H1 (cell line): ENCODE results near the gene MSL1. TPM values are rescaled to one million over a fixed set of nuclear protein-coding genes. Genes with fewer than 3 reads are reported as not detected.

Source experiments
- CTCF ChIA-PET: fragments of 300-600 bp; sonication (Branson Sonifier 250); formaldehyde crosslinking; loops from one replicate; lab custom pipeline; 2021; ENCODE audit not compliant: partially characterized antibody; lab: Charles Lee
- POLR2A ChIA-PET: fragments of 300-600 bp; sonication (Branson Sonifier 250); formaldehyde crosslinking; loops from one replicate; lab custom pipeline; 2021; ENCODE audit warnings: inconsistent platforms; ENCODE audit not compliant: partially characterized antibody; lab: Charles Lee
- DNase-seq, 2 experiments: peaks; one replicate each; pipeline versions ENCODE4 v3.0.0 to v3.0.0-alpha.2; 2010 to 2022; ENCODE audit warnings: low spot score in 2 of 2, low read depth in 1 of 2, mixed read lengths in 1 of 2
- FAIRE-seq: peaks from 2 replicates; lab custom pipeline; 2011; peaks lifted over from hg19 to GRCh38; lab: Jason Lieb, UNC
- H2AFZ ChIP-seq: 2 replicates; pipeline ENCODE4 v1.8.1; 2012; ENCODE audit warnings: low read length, inconsistent platforms
- H2AK5ac ChIP-seq: 2 replicates; pipeline ENCODE4 v1.6.1; 2013; ENCODE audit warnings: low read depth, low read length
- H2BK120ac ChIP-seq: replicated peaks from 2 replicates; pipeline ENCODE3; 2013; ENCODE audit warnings: low read depth, low read length, inconsistent platforms
- H2BK12ac ChIP-seq: 2 replicates; pipeline ENCODE4 v1.6.1; 2013; ENCODE audit warnings: low read depth, low read length
- H2BK15ac ChIP-seq: 2 replicates; pipeline ENCODE4 v1.6.1; 2013; ENCODE audit warnings: low read length
- H2BK20ac ChIP-seq: 2 replicates; pipeline ENCODE4 v1.6.1; 2013; ENCODE audit warnings: low read length
- H2BK5ac ChIP-seq: 2 replicates; pipeline ENCODE4 v1.6.1; 2013; ENCODE audit warnings: low read depth, low read length
- H3K14ac ChIP-seq: 2 replicates; pipeline ENCODE4 v1.6.1; 2013; ENCODE audit warnings: inconsistent platforms; ENCODE audit not compliant: insufficient read length
- H3K18ac ChIP-seq: 2 replicates; pipeline ENCODE4 v1.6.1; 2013; ENCODE audit warnings: low read length; ENCODE audit errors: extremely low read depth
- H3K23ac ChIP-seq: 2 replicates; pipeline ENCODE4 v1.6.1; 2013; ENCODE audit warnings: inconsistent platforms; ENCODE audit not compliant: insufficient read length
- H3K23me2 ChIP-seq: 2 replicates; pipeline ENCODE4 v1.6.1; 2013; ENCODE audit warnings: low read depth, low read length
- H3K27ac ChIP-seq: 2 replicates; pipeline ENCODE4 v1.6.1; 2011; ENCODE audit warnings: low read depth, low read length, inconsistent platforms
- H3K27me3 ChIP-seq, 4 experiments: replicated peaks in 1 of 4; 1 replicate in 1 of 4; 2 replicates in 3 of 4; pipeline versions ENCODE4 v1.6.1 to v1.8.1; 2011 to 2013; ENCODE audit warnings: low read length in 3 of 4, mild to moderate bottlenecking in 3 of 4, inconsistent platforms in 2 of 4, mixed read lengths in 2 of 4, moderate library complexity in 1 of 4; ENCODE audit not compliant: control insufficient read depth in 3 of 4, insufficient read depth in 3 of 4; ENCODE audit errors: extremely low read depth in 1 of 4
- H3K36me3 ChIP-seq, 4 experiments: 2 replicates each; pipeline versions ENCODE4 v1.6.1 to v1.8.1; 2011 to 2013; ENCODE audit warnings: mild to moderate bottlenecking in 4 of 4, low read length in 3 of 4, moderate library complexity in 2 of 4, control low read depth in 1 of 4, inconsistent platforms in 1 of 4; ENCODE audit not compliant: insufficient read depth in 4 of 4, control insufficient read depth in 2 of 4
- H3K4ac ChIP-seq: replicated peaks from 2 replicates; pipeline ENCODE3; 2013; ENCODE audit warnings: low read length, low read depth, mixed read lengths, inconsistent platforms; ENCODE audit not compliant: insufficient read length
- H3K4me1 ChIP-seq, 4 experiments: replicated peaks in 1 of 4; 1 replicate in 1 of 4; 2 replicates in 3 of 4; pipeline versions ENCODE4 v1.6.1 to v1.8.1; 2011 to 2013; ENCODE audit warnings: low read length in 3 of 4, inconsistent platforms in 2 of 4, mixed read lengths in 1 of 4; ENCODE audit not compliant: insufficient read depth in 4 of 4, control insufficient read depth in 3 of 4
- H3K4me2 ChIP-seq, 2 experiments: 2 replicates each; pipeline versions ENCODE4 v1.6.1 to v1.8.1; 2011 to 2013; ENCODE audit warnings: low read depth in 2 of 2, low read length in 2 of 2, control low read depth in 1 of 2, inconsistent platforms in 1 of 2, mild to moderate bottlenecking in 1 of 2; ENCODE audit not compliant: insufficient read depth in 1 of 2
- H3K4me3 ChIP-seq, 4 experiments: fragments of 200-600, 300-600 bp in 1 of 4; sonication (generic), shearing (Covaris generic), sonication (Bioruptor Twin) in 1 of 4; 2 replicates each; pipeline versions ENCODE4 v1.5.1 to v1.8.1; 2011 to 2016; ENCODE audit warnings: low read length in 4 of 4, low read depth in 3 of 4, control low read depth in 2 of 4, inconsistent platforms in 2 of 4, mild to moderate bottlenecking in 2 of 4, mixed read lengths in 1 of 4, moderate library complexity in 1 of 4; ENCODE audit not compliant: insufficient read depth in 2 of 4; ENCODE audit errors: extremely low read depth in 1 of 4
- H3K56ac ChIP-seq: replicated peaks from 2 replicates; pipeline ENCODE3; 2013; ENCODE audit warnings: low read depth, mild to moderate bottlenecking, mixed read lengths, low read length, inconsistent platforms; ENCODE audit not compliant: insufficient read length
- H3K79me1 ChIP-seq: 2 replicates; pipeline ENCODE4 v1.6.1; 2013; ENCODE audit warnings: low read depth, low read length, control low read depth
- H3K79me2 ChIP-seq, 2 experiments: 2 replicates each; pipeline versions ENCODE4 v1.6.1 to v1.8.1; 2012 to 2013; ENCODE audit warnings: low read length in 2 of 2, mild to moderate bottlenecking in 2 of 2, inconsistent platforms in 1 of 2; ENCODE audit not compliant: insufficient read depth in 2 of 2, control insufficient read depth in 1 of 2
- H3K9ac ChIP-seq, 4 experiments: replicated peaks in 1 of 4; 1 replicate in 1 of 4; 2 replicates in 3 of 4; pipeline versions ENCODE4 v1.6.1 to v1.8.1; 2011 to 2013; ENCODE audit warnings: low read depth in 3 of 4, low read length in 3 of 4, control low read depth in 2 of 4, mild to moderate bottlenecking in 2 of 4, moderate library complexity in 2 of 4, inconsistent platforms in 1 of 4; ENCODE audit errors: extremely low read depth in 1 of 4
- H3K9me3 ChIP-seq, 2 experiments: 2 replicates each; pipeline versions ENCODE4 v1.6.1 to v1.8.1; 2012 to 2013; ENCODE audit warnings: mild to moderate bottlenecking in 2 of 2, moderate library complexity in 2 of 2, control low read depth in 1 of 2, inconsistent platforms in 1 of 2, low read depth in 1 of 2, low read length in 1 of 2, mixed read lengths in 1 of 2; ENCODE audit not compliant: insufficient read depth in 2 of 2
- H4K20me1 ChIP-seq, 2 experiments: replicated peaks in 1 of 2; 2 replicates each; pipeline versions ENCODE3 to v1.8.1; 2011 to 2013; ENCODE audit warnings: inconsistent platforms in 2 of 2, low read length in 2 of 2, mild to moderate bottlenecking in 1 of 2; ENCODE audit not compliant: insufficient read depth in 2 of 2, control insufficient read depth in 1 of 2
- H4K5ac ChIP-seq: 2 replicates; pipeline ENCODE4 v1.6.1; 2013; ENCODE audit warnings: low read length, low read depth, mixed read lengths, inconsistent platforms; ENCODE audit not compliant: insufficient read length
- H4K8ac ChIP-seq: 2 replicates; pipeline ENCODE4 v1.8.0; 2013; ENCODE audit warnings: mild to moderate bottlenecking, moderate library complexity, low read length, inconsistent platforms; ENCODE audit not compliant: insufficient read depth; ENCODE audit errors: extremely low read depth
- H4K91ac ChIP-seq: replicated peaks from 2 replicates; pipeline ENCODE3; 2013; ENCODE audit warnings: low read length, mixed read lengths, inconsistent platforms; ENCODE audit not compliant: insufficient read length
- CEBPB ChIP-seq: IDR thresholded peaks from 2 replicates; pipeline ENCODE4 v1.6.1; 2012; ENCODE audit warnings: low read depth, low read length
- CHD1 ChIP-seq: IDR thresholded peaks from 2 replicates; pipeline ENCODE4 v1.6.1; 2012; ENCODE audit warnings: low read depth, low read length, improper control_type of control experiment
- GTF2F1 ChIP-seq: IDR thresholded peaks from 2 replicates; pipeline ENCODE4 v1.6.1; 2012; ENCODE audit warnings: low read depth, low read length, improper control_type of control experiment, borderline replicate concordance
- POLR2A ChIP-seq, 2 experiments: IDR thresholded peaks; 1 replicate in 1 of 2; 2 replicates in 1 of 2; pipeline ENCODE4 v1.6.1; 2011; ENCODE audit warnings: low read depth in 2 of 2, low read length in 2 of 2, mild to moderate bottlenecking in 2 of 2; ENCODE audit errors: control extremely low read depth in 1 of 2
- POLR2AphosphoS5 ChIP-seq: IDR thresholded peaks from 2 replicates; pipeline ENCODE4 v1.6.1; 2011; ENCODE audit warnings: low read depth, low read length
- WGBS, 2 experiments: shearing (Covaris generic) in 1 of 2; methylation state at CpG; one replicate each; pipeline versions ENCODE4 v1.1.6 to v1.1.7; 2013 to 2015; ENCODE audit warnings: low lambda C conversion rate in 2 of 2, mixed read lengths in 2 of 2, inconsistent platforms in 1 of 2, low coverage in 1 of 2, missing lambda C conversion rate in 1 of 2; ENCODE audit not compliant: insufficient replicate concordance in 2 of 2, insufficient coverage in 1 of 2, insufficient read length in 1 of 2; ENCODE audit errors: extremely low coverage in 1 of 2, missing lambda C conversion rate in 1 of 2; 5-methylcytosine and 5-hydroxymethylcytosine counted together
- polyA plus RNA-seq, 7 experiments: library from polyadenylated mRNA; depleted of rRNA in 3 of 7; stranded (reverse) in 5 of 7; unstranded in 2 of 7; fragments of >200 nt in 5 of 7; fragments of 200-250 nt in 2 of 7; gene quantifications; 1 replicate in 5 of 7; 2 replicates in 1 of 7; 4 replicates in 1 of 7; pipeline versions ENCODE4 v1.2.1 to v1.2.3, GENCODE V29; 2011 to 2013; ENCODE audit warnings: missing spikeins in 2 of 7, mixed read lengths in 2 of 7
- total RNA-seq: library from RNA; stranded (reverse); fragmentation: NEBNext Ultra II Directional; extraction: Animal tissue kit (Norgen Biotek cat#: 25700); gene quantifications from 2 replicates; pipeline ENCODE4 v1.2.1, GENCODE V29; 2021

MSL1 gene
- total and polyA plus RNA-seq, 2 of the 8 experiments (the other 6 are each of a cell fraction or from before 2014, with no cell fraction given) = 24.1 to 66.5 TPM

- Histone ChIP-seq H3K4ac (no peak overlapping the region), H3K4me1 (no peaks in the 10 kb centered on the region), H3K79me1 (peaks cover 4% of the 10 kb centered on the region), H3K9ac (no peak overlapping the region), H3K14ac (no peak overlapping the region), H3K27me3 (no peaks in the 10 kb centered on the region), H3K79me2 (peaks cover 5 to 82% of the 10 kb centered on the region in 2 experiments; a peak in 3 of 4 replicates), H2BK120ac (no peak overlapping the region), H4K91ac (no peak overlapping the region), H4K8ac (no peak overlapping the region), H4K5ac (no peak overlapping the region), H3K18ac (no peak overlapping the region), H4K20me1 (peaks cover 0 to 3% of the 10 kb centered on the region in 2 experiments), H3K27ac (no peak overlapping the region), H2BK12ac (no peak overlapping the region), H3K36me3 (peaks cover 3 to 77% (median 33%) of the 10 kb centered on the region in 4 experiments; a peak in 7 of 8 replicates), H2AFZ (no peak overlapping the region), H2BK15ac (no peak overlapping the region), H3K4me3 (no peak overlapping the region)
- 87% methylated on average over 4 of the region's 4 CpGs; no CpG with 5 or more reads in 1 of the 2 experiments for WGBS, 2 experiments
- no peak for DNase-seq
- CTCF ChIA-PET = interaction anchor here (0.6 to 4.0 kb wide), 3 partner anchors 18 to 879 kb away, joined by 3 to 17 read pairs (median 3); no protein-coding TSS in a partner anchor
- TF ChIP-seq CEBPB (no peak), POLR2A (IDR thresholded peaks at IDR 0.05; ENCODE audit: control extremely low read depth in 1 of 2, low read depth in 2 of 2, low read length in 2 of 2) (no peak), CHD1 (no peak), GTF2F1 (no peak), POLR2AphosphoS5 (no peak)
- TF ChIP-seq, all 59 proteins: peak for 0
- POLR2A ChIA-PET = interaction anchor here (1.9 to 6.3 kb wide), 5 partner anchors 11 to 26 kb away, joined by 7 to 41 read pairs (median 10); partner anchors contain the start of gene CASC3
- no peak overlapping the region for H3K23ac ChIP-seq
- H3K56ac ChIP-seq = no peak overlapping the region
- no peaks in the 10 kb centered on the region for H3K23me2 ChIP-seq
- no peak overlapping the region for H2BK5ac ChIP-seq
- no peaks in the 10 kb centered on the region for H3K9me3 ChIP-seq
- H2BK20ac ChIP-seq = no peak overlapping the region
- no peak for FAIRE-seq
- H2AK5ac ChIP-seq = no peak overlapping the region
- no peak overlapping the region for H3K4me2 ChIP-seq
Measured at GRCh38 chr17:40150276-40150675, 28.5 kb downstream of the MSL1 start.
